Caco-2 (cell line): ENCODE data around the gene PDE10A. TPM values are rescaled to one million over a fixed set of nuclear protein-coding genes. Genes with fewer than 3 reads are reported as not detected.

Source experiments
- BruUV-seq: library from RNA; stranded (reverse); fragments of 400-500 nt; replicated peaks from 2 replicates; lab custom pipeline; 2021; lab: Mats Ljungman, UMichigan
- CTCF ChIA-PET: fragments of 300-600 bp; sonication (Branson Sonifier 250); formaldehyde crosslinking; loops from one replicate; lab custom pipeline; 2022; ENCODE audit warnings: antibody characterized with exemption; lab: Charles Lee
- POLR2A ChIA-PET: fragments of 300-600 bp; sonication (Branson Sonifier 250); formaldehyde crosslinking; loops from one replicate; lab custom pipeline; 2022; ENCODE audit warnings: antibody characterized with exemption; lab: Charles Lee
- DNase-seq, 2 experiments: peaks; one replicate each; pipeline versions ENCODE4 v3.0.0 to v3.0.0-alpha.2; 2020 to 2022
- H3K27me3 ChIP-seq: replicated peaks from 2 replicates; pipeline ENCODE4 v1.6.0; 2011; ENCODE audit warnings: low read length; ENCODE audit not compliant: control insufficient read depth, insufficient read depth
- H3K36me3 ChIP-seq: 2 replicates; pipeline ENCODE4 v1.5.1; 2011; ENCODE audit warnings: low read length; ENCODE audit not compliant: control insufficient read depth, insufficient read depth
- H3K4me1 ChIP-seq: fragments of 250-450 bp; sonication (Bioruptor Pico); 2 replicates; pipeline ENCODE4 v1.5.1; 2020; ENCODE audit warnings: mild to moderate bottlenecking
- H3K4me3 ChIP-seq: 2 replicates; pipeline ENCODE4 v1.5.1; 2011; ENCODE audit warnings: low read depth, mild to moderate bottlenecking, control low read depth, low read length
- H3K9me3 ChIP-seq: fragments of 250-450 bp; sonication (Bioruptor Pico); 2 replicates; pipeline ENCODE4 v1.5.1; 2020; ENCODE audit warnings: mild to moderate bottlenecking, moderate library complexity
- H3K27ac Mint-ChIP-seq: one replicate; pipeline ENCODE4 v1.8.0; 2022; ENCODE audit warnings: mixed read lengths; ENCODE audit not compliant: unreplicated experiment
- H3K27me3 Mint-ChIP-seq: one replicate; pipeline ENCODE4 v1.8.0; 2022; ENCODE audit warnings: mixed read lengths; ENCODE audit not compliant: insufficient read depth, unreplicated experiment
- H3K36me3 Mint-ChIP-seq: one replicate; pipeline ENCODE4 v1.8.0; 2022; ENCODE audit warnings: mild to moderate bottlenecking, mixed read lengths; ENCODE audit not compliant: insufficient read depth, unreplicated experiment
- H3K4me1 Mint-ChIP-seq: one replicate; pipeline ENCODE4 v1.8.0; 2022; ENCODE audit warnings: low read depth, mixed read lengths; ENCODE audit not compliant: unreplicated experiment
- H3K4me3 Mint-ChIP-seq: one replicate; pipeline ENCODE4 v1.8.0; 2022; ENCODE audit warnings: mild to moderate bottlenecking, moderate library complexity, mixed read lengths; ENCODE audit not compliant: unreplicated experiment
- H3K9me3 Mint-ChIP-seq: one replicate; pipeline ENCODE4 v1.8.0; 2022; ENCODE audit warnings: mixed read lengths; ENCODE audit not compliant: unreplicated experiment
- CTCF ChIP-seq, 2 experiments: fragments of 200-600 bp in 1 of 2; IDR thresholded peaks; 1 replicate in 1 of 2; 2 replicates in 1 of 2; pipeline versions ENCODE4 v1.5.1 to v1.8.0; 2011 to 2022; ENCODE audit warnings: antibody characterized with exemption in 1 of 2, control low read depth in 1 of 2, inconsistent platforms in 1 of 2, low read depth in 1 of 2, low read length in 1 of 2, mild to moderate bottlenecking in 1 of 2, moderate library complexity in 1 of 2; ENCODE audit not compliant: insufficient read depth in 1 of 2, severe bottlenecking in 1 of 2, unreplicated experiment in 1 of 2
- intact Hi-C: fragments of 100-400 bp; cut with micrococcal nuclease; formaldehyde crosslinking; loops from one replicate; pipeline ENCODE4 v1.10.0; 2022; ENCODE audit not compliant: unreplicated experiment
- total RNA-seq: library from RNA; stranded (reverse); gene quantifications from 2 replicates; pipeline ENCODE4 v1.2.3, GENCODE V29; 2022

Gene PDE10A
- total RNA-seq, 1 experiment from 2014 or later = 3.4 TPM

DNA sequence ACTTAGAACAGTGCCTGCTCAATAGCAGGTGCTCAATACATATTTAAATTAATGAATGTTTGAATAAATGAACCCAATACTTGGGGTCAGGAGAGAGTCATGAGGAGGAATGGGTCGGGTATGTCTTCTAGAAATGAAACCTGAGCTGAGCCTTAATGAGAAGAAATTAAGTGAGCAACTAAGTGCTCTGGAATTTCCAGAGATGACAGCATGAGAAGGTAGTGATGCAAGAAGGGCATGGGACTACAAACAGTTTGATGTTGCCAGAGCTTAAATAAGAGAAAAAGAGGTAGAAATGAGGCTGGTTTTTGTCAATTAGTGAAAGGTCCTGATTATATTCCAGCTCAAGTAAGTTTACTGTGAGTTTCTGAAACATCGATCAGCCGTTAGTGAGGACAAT is 82.9 kb downstream of the PDE10A start:
- no peak overlapping the region for H3K4me3 ChIP-seq
- intact Hi-C loops = no loop called here
- CTCF ChIA-PET = no interaction called here
- Mint-ChIP-seq H3K9me3 (peaks cover 6% of the 10 kb centered on the region), H3K36me3 (no peaks in the 10 kb centered on the region), H3K4me1 (no peaks in the 10 kb centered on the region), H3K4me3 (no peak overlapping the region), H3K27me3 (no peaks in the 10 kb centered on the region), H3K27ac (no peak overlapping the region)
- 0 out of 2 replicates have a peak, but pooled peaks cover 3% of the 10 kb centered on the region for H3K4me1 ChIP-seq
- H3K9me3 ChIP-seq = no peaks in the 10 kb centered on the region
- no peaks in the 10 kb centered on the region for H3K27me3 ChIP-seq
- no TSS peak for BruUV-seq
- no peak for TF ChIP-seq CTCF (IDR thresholded peaks at IDR 0.05; ENCODE audit: insufficient read depth in 1 of 2, low read depth in 1 of 2, low read length in 1 of 2, severe bottlenecking in 1 of 2, unreplicated experiment in 1 of 2)
- POLR2A ChIA-PET = no interaction called here
- no peaks in the 10 kb centered on the region for H3K36me3 ChIP-seq
- no peak for DNase-seq

DNA sequence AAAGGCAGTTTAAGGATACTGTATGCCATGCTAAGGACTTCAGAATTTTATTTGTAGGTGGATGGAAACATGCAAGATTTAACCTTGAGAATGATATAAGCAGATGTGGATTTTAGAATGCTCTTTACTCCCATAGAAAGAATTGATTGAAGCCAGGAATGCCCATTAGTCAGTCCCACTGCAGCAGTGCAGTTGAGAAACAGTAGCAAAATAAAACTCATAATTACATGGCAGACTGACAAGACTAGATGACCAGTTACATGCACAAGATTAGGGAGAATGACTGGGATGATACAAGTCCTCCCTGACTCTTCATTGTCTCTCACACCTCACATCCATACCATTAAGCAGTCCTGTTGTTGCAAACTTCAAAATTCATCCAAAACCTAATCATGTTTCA is 83.9 kb downstream of the PDE10A start:
- no peaks in the 10 kb centered on the region for H3K36me3 Mint-ChIP-seq
- BruUV-seq = no TSS peak
- POLR2A ChIA-PET = no interaction called here
- H3K36me3 ChIP-seq = no peaks in the 10 kb centered on the region
- H3K4me3 Mint-ChIP-seq = no peak overlapping the region
- no peak overlapping the region for H3K4me3 ChIP-seq
- TF ChIP-seq CTCF (IDR thresholded peaks at IDR 0.05; ENCODE audit: insufficient read depth in 1 of 2, low read depth in 1 of 2, low read length in 1 of 2, severe bottlenecking in 1 of 2, unreplicated experiment in 1 of 2) = no peak
- CTCF ChIA-PET = no interaction called here
- no peaks in the 10 kb centered on the region for H3K4me1 Mint-ChIP-seq
- H3K27me3 ChIP-seq = no peaks in the 10 kb centered on the region
- peaks cover 6% of the 10 kb centered on the region; the same call in 1 of the 2 replicates for H3K4me1 ChIP-seq
- H3K27ac Mint-ChIP-seq = no peak overlapping the region
- no peak for DNase-seq
- no peaks in the 10 kb centered on the region for H3K9me3 Mint-ChIP-seq
- no peaks in the 10 kb centered on the region for H3K27me3 Mint-ChIP-seq
- intact Hi-C loops = no loop called here
- H3K9me3 ChIP-seq = no peaks in the 10 kb centered on the region

DNA sequence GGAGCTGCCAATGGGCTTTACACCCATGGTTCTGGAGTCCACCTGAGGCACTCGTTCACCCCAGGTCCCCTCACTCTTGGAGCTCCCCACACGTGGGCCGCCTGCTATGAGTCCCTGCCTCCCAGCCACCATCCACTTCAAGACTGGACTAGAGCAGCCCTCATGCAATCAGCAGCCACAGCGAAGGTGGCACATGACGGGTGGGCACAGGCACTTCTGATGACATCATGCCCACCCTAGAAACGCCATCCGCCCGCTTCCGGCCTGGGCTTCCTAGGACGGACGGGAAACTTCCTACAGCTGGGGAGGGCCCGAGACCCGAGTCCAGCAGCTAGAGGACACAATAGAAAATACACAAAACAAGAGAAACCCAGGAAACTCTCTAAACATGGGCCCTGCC is 85.5 kb downstream of the PDE10A start:
- H3K4me3 ChIP-seq = no peak overlapping the region
- no peak for TF ChIP-seq CTCF (IDR thresholded peaks at IDR 0.05; ENCODE audit: insufficient read depth in 1 of 2, low read depth in 1 of 2, low read length in 1 of 2, severe bottlenecking in 1 of 2, unreplicated experiment in 1 of 2)
- CTCF ChIA-PET = no interaction called here
- no peak for DNase-seq
- Mint-ChIP-seq H3K36me3 (no peaks in the 10 kb centered on the region), H3K4me3 (no peak overlapping the region), H3K27ac (no peak overlapping the region), H3K27me3 (no peaks in the 10 kb centered on the region), H3K4me1 (no peaks in the 10 kb centered on the region), H3K9me3 (no peaks in the 10 kb centered on the region)
- POLR2A ChIA-PET = no interaction called here
- H3K27me3 ChIP-seq = no peaks in the 10 kb centered on the region
- intact Hi-C loops = no loop called here
- peaks cover 6% of the 10 kb centered on the region; the same call in 1 of the 2 replicates for H3K4me1 ChIP-seq
- no peaks in the 10 kb centered on the region for H3K36me3 ChIP-seq
- no TSS peak for BruUV-seq
- no peaks in the 10 kb centered on the region for H3K9me3 ChIP-seq
